ENCODE measurements around the gene SLF1.
"Not testable (repeated sequence)": the region's sequence is repeated elsewhere in the genome, so short reads cannot be mapped to it uniquely, and the experiment has no call there.

Gene SLF1

GRCh38 chr5:94618493-94619328 is at the start of gene SLF1, which contains the start of gene KIAA0825:
Gene SLF1, plus strand, starts transcription at chr5:94618669. Its CDS starts 10,142 bp downstream, at chr5:94628811.
Gene KIAA0825, minus strand, starts transcription at chr5:94618604. Its CDS starts 81,478 bp downstream, at chr5:94537126.
- peak; percentile 78 to 82 for DNase-seq

DNA sequence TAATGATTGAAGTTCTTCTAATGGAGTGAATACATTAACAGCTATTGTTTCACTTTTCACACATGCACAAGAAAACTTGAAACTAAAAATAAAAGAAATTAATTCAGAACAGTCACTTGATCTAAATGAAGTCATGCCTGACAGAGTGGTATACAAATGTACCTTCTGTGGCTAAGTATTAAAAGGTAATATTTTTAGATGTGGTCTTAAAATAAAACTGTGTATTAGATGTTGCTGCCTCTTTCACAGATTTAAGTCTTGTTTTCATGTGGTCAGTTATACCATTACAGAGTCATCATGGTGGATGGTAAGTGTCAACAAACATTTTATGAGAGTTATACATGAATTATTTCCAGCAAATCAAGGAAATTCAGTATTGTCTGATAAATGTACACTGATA is 47.1 kb upstream of the SLF1 start:
- no peak for DNase-seq

DNA sequence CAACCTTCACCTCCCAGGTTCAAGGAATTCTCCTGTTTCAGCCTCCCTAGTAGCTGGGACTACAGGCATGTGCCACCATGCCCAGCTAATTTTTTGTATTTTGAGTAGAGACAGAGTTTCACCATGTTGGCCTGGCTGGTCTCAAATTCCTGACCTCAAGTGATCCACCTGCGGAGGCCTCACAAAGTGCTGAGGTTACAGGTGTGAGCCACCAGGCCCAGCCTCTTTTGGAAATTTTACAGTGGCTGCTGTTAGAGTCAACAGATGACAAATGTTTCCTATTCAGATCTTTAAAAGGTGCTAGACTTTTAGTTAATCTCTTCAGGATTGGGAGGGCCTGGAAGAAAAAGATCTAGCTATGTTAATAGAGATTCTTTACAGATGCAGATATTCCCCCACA is 45.1 kb upstream of the SLF1 start:
- not testable (repeated sequence) for DNase-seq

GRCh38 chr5:94575196-94575595 is 43.3 kb upstream of the SLF1 start:
- no peak for DNase-seq

- no peak for DNase-seq
Measured at GRCh38 chr5:94577466-94578245, 40.8 kb upstream of the SLF1 start.

DNA sequence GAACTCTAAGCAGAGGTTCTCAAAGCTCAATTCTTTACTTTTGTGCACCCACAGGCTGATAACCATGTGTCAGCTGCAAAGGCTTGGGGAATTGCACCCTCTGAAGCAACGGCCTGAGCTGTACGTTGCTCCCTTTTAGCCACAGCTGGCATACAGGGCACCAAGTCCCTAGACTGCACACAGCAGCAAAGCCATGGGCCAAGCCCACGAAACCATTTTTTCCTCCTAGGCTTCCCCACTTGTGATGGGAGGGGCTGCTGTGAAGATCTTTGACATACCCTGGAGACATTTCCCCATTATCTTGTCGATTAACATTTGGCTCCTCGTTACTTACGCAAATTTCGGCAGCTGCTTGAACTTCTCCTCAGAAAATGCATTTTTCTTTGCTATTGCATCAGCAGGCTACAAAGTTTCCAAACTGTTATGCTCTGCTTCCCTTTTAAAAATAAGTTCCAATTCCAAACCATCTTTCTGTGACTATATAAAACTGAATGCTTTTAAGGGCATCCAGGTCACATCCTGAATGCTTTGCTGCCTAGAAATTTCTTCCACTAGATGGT is 23.1 kb upstream of the SLF1 start:
- no peak for DNase-seq

DNA sequence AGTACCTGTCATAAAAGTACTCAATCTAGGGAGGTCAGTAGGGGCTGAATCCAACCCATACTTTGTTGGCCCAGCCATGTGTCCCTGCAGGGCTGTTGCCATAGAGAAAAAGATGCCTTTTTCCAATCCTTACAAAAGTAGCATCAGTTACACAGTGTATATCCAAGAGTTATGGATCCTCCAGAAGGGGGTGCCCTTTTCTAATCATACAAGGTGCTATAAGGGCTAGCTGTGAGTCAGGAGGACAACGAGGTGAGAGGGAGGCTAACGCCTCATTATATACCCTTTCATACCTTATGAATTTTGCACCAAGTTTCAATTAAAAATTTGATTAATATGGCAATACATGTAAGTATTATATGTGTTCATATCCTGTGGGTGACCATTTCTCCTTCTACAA is 4.9 kb upstream of the SLF1 start:
- no peak for DNase-seq

DNA sequence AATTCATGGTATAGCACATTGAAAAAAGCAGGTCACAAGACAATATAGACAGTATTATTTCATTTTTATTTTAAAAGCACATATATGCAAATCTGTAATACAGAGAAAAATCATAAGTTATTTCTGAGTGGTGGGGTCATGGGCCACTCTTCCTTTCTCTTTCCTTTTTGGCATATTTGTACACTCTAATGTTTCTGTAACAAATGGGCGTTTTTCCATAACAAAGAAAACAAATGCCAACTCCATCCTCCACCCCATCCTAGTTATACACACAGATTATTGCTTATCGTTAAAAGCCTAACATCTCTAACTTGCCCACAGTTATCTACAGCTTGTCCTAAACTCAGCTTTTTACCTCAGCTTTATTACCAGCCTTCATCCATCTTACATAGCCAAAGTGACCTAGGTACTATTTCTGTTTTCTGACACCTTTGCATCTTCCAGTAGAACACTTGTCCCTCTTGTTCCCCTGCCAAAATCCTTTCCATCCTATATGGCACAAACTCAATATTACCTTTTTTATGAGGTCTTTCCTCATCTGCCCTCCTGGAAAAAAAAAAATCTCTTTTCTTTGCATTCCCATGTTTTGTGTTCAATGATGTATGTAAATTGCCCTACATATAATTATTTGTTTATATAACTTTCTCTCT is 4.2 kb upstream of the SLF1 start:
- DNase-seq: no peak

GRCh38 chr5:94615862-94616261 is 2.6 kb upstream of the SLF1 start:
- DNase-seq: no peak

DNA sequence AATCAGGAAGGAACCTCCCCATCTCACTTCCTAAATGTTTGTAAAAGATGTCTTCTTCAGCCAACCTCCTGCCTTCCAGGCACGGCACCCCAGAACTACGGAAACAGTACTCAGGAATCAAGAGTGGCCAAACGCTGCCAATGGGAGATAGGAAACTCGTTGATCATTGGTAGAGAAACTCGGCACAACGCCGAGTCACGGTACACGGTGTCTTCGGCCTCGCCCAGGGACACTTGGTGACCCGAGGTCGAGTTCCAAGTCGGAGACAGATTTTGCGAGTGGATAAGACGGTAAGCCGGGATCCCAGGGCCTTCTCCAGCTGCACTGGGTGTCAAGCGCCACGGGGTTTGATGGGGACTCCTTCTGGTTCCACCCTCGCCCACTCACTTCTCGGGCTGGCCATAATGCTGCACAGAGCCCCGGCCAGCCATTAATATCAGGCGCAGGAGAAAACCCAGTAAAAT is 408 bp upstream of the SLF1 start:
- DNase-seq: peak in 1 of 2 experiments; percentile 0

- DNase-seq: no peak
Measured at GRCh38 chr5:94620256-94620655, 1.8 kb downstream of the SLF1 start.

DNA sequence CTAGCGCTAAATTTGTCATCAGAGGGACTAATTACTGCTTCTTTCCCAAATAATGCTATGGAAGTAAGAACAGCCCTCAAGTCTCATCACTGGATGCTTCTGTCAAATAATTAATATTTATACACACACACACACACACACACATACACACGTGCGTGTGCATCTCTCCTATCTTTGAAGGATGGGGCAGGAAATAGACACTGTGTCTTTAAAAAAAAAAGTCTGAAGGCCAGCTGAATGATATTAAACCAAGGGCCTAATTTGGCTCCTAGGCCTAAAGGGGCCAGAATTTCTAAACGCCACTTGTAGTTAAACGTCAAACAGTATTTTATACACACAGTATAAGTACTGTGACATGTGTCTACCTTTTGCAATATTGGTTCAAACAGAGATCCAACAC is 3.3 kb downstream of the SLF1 start:
- DNase-seq: no peak

DNA sequence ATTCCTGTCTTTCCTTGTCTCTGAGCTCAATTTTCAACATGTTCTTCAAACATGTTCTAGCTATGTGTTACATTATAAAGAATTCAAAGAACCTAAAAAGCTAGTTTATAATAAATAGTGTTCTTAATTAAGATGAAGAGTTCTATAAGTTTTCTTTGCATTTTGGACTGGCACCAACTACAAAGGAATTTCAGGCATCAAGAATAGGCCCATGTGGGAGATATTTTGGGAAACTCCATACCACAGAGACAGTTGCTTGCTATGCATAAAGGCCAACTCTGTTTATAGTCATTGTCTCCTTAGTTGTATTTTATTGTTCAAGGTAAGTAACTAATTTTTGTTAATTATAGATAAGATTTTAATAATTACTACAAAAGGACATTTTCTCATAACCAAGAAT is 4.5 kb downstream of the SLF1 start:
- DNase-seq: no peak

- no peak for DNase-seq
Measured at GRCh38 chr5:94623877-94624276, 5.4 kb downstream of the SLF1 start.

DNA sequence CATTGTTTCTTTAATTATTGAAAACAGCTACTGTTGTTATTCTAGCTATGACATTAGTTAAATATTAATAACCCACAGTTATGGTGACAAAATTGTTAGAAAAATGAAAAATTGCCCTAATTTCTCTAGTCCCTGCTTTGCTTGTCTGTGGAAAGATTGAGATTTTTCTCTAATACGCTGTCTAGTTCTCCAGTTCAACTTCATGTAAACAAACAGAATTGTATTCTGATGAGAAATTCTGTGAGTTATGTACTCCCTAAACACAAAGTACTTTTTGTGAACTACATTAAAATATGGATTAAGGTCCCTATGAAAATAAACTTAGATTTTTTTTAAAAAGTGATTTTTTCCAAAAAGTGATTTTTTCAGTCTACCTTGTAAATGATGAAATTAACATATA is 8.7 kb downstream of the SLF1 start:
- DNase-seq: no peak

GRCh38 chr5:94632024-94632423 is 13.6 kb downstream of the SLF1 start:
- DNase-seq: no peak

DNA sequence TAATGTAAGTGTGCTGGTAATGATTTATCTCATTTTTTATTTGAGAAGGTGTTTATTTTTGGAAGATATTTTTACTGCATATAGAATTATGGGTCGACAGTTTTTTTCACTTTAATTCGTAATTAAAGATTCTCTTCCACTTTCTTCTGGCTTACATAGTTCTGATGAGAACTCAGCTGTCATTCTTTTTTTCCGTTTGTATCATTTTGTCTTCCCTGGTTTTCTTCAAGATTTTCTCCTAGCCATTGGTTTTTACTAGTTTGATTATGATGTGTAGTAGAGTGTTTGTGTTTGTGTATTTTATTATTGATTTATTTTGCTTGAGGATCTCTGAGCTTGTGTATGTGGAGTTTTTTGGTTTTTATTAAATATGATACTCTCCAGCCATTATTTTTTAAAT is 21.7 kb downstream of the SLF1 start:
- DNase-seq: no peak

DNA sequence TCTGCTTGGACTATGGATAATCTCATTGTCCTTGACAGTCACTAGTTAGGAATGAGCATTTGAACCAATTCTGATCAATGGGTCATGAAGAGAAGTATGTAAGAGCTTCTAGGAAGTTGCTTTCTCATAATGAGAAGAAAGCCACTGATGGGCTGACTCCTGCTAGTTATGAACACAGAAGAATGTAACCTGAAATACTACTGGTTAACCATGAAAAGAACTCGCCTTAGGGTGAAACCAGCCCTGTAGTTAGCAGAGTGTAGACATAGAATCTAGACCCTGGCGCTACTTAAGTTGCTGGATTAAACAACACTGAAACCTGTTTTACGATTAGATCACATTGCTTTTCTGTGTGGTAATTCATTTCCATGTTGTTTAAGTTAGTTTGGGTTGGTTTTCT is 26.6 kb downstream of the SLF1 start:
- no peak for DNase-seq

- no peak for DNase-seq
Measured at GRCh38 chr5:94646758-94647157, 28.3 kb downstream of the SLF1 start.

DNA sequence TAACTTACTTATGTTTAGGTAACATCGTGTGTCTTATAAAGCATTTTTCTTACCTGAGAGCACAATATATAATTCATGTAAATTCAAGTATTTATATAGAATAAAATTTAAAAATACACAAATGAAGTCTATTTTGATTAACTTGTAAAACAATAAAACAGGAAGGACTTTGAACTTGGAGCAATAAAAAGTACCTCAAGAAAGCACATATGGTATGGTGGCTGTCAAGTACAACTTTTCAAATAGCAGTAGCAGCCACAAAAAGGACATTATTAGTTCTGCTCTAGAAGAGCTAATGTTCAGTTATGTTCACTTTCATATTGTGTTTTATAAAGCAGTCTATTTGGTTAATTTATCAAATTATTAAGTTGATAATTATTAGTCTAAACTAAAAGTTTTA is 31.4 kb downstream of the SLF1 start:
- DNase-seq: no peak

GRCh38 chr5:94658272-94658671 is 39.8 kb downstream of the SLF1 start:
- no peak for DNase-seq

DNA sequence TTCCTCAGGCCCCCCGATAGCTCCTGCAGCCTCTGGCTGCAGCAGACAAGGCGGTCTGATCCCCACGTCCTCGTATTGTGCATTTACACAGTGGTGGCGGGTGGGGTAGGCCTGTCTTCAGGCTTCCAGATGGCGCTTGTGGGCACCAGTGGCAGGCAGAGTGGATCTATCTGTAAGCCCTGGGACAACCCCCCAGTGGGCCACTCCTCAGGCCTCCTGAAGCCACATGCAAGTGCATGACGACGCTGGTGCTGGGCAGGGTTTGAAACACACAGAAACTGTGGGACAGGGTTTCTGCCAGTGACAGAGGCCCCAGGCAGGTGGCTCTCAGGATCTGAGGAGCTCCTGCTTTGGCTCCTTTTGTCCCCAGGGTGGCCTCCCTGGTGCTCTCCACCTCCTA is 42.0 kb downstream of the SLF1 start:
- DNase-seq: no peak

DNA sequence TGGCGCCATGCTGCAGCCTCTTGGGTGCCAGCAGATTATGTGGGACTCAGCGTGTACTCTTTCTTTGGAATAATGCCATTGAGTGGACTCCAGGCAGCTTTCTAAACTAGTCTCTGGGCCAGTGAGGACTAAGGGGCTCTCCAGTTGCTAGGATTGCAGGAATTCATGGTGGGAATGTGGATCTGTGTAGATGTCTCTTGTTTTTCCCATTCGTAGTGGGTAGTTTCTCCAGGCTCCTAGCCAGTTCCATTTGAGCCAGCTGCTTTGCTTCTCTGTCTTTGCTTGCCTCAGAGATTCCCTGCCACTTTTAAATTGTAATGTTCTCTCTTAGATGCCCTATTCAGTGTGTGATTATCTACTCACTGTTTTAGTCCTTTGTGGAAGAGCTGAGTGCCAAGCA is 42.6 kb downstream of the SLF1 start:
- DNase-seq: no peak

Measured in stimulated activated CD4-positive, alpha-beta T cell treated with anti-CD3 and anti-CD28 coated beads, Interleukin-4, amount 100 ng/mL, for 4 hours (primary cell).